ENCODE measurements around the gene ZNF200. TPM values are rescaled to one million over a fixed set of nuclear protein-coding genes. Genes with fewer than 3 reads are reported as not detected.

ZNF200 gene, protein sequence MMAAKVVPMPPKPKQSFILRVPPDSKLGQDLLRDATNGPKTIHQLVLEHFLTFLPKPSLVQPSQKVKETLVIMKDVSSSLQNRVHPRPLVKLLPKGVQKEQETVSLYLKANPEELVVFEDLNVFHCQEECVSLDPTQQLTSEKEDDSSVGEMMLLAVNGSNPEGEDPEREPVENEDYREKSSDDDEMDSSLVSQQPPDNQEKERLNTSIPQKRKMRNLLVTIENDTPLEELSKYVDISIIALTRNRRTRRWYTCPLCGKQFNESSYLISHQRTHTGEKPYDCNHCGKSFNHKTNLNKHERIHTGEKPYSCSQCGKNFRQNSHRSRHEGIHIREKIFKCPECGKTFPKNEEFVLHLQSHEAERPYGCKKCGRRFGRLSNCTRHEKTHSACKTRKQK
- total RNA-seq, result 9.0 and 9.1 TPM in 2 replicates
- long read RNA-seq, full-length matches to known transcripts, result 43 of 50 reads
- long read RNA-seq, partial matches to known transcripts, result 2 of 50 reads
- long read RNA-seq, other reads (novel, unspliced or antisense), result 5 of 50 reads

DNA sequence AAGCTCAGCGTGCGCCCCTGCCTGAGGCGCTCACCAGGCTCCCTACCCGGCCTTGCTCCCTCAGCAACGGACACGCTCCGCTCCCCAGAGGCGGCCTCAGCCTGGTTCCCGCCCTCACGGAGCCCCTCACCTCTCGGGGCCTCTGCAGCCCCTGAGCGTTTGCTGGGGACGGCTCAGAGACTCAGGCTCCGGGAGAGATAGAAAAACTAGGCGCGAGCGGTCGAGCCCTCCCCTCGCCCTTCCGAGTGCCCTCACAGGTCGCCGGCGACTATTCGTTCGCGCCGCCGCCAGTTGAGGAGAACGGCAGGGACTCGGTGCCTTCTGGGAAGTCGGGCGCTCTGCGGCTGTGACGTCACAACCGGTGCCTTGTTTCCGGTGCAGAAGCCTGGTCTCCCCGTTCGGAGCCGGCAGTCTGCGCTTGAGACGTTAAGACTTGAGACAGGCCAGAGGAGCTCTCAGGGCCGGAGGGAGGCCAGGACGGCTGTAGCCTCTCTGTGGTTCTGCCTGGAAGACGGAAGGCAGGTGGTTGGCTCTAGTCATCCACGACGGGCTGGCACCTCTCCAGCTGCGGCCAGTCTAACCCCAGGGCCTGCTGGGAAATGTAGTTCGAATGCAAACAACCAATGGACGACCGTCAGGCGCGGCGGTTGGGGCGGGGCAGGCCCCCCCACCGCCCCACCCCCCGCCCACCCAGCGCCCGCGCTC lies at the start of gene ZNF200:
Gene ZNF200 (minus strand): TSS at position 302 of the 705 bp plus-strand sequence. CDS start 1,403 bp downstream, outside the sequence.
- TF ChIP-seq, protein P1, sequence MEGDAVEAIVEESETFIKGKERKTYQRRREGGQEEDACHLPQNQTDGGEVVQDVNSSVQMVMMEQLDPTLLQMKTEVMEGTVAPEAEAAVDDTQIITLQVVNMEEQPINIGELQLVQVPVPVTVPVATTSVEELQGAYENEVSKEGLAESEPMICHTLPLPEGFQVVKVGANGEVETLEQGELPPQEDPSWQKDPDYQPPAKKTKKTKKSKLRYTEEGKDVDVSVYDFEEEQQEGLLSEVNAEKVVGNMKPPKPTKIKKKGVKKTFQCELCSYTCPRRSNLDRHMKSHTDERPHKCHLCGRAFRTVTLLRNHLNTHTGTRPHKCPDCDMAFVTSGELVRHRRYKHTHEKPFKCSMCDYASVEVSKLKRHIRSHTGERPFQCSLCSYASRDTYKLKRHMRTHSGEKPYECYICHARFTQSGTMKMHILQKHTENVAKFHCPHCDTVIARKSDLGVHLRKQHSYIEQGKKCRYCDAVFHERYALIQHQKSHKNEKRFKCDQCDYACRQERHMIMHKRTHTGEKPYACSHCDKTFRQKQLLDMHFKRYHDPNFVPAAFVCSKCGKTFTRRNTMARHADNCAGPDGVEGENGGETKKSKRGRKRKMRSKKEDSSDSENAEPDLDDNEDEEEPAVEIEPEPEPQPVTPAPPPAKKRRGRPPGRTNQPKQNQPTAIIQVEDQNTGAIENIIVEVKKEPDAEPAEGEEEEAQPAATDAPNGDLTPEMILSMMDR (IDR thresholded peaks at IDR 0.05), result no peak
- Mint-ChIP-seq H3K36me3 (ENCODE audit: unreplicated experiment) (peaks cover 30% of the 10 kb centered on the region), H3K9me3 (ENCODE audit: unreplicated experiment) (peaks cover 25% of the 10 kb centered on the region), H3K4me1 (ENCODE audit: unreplicated experiment) (peaks cover 13% of the 10 kb centered on the region), H3K27me3 (ENCODE audit: unreplicated experiment) (peaks cover 2% of the 10 kb centered on the region), H3K4me3 (ENCODE audit: unreplicated experiment) (peak within 1 kb of the TSS; percentile 94), H3K27ac (ENCODE audit: unreplicated experiment) (peak within 1 kb of the TSS; percentile 99)
- peak; percentile 96 for DNase-seq (ENCODE audit: extremely low spot score, unreplicated experiment)

DNA sequence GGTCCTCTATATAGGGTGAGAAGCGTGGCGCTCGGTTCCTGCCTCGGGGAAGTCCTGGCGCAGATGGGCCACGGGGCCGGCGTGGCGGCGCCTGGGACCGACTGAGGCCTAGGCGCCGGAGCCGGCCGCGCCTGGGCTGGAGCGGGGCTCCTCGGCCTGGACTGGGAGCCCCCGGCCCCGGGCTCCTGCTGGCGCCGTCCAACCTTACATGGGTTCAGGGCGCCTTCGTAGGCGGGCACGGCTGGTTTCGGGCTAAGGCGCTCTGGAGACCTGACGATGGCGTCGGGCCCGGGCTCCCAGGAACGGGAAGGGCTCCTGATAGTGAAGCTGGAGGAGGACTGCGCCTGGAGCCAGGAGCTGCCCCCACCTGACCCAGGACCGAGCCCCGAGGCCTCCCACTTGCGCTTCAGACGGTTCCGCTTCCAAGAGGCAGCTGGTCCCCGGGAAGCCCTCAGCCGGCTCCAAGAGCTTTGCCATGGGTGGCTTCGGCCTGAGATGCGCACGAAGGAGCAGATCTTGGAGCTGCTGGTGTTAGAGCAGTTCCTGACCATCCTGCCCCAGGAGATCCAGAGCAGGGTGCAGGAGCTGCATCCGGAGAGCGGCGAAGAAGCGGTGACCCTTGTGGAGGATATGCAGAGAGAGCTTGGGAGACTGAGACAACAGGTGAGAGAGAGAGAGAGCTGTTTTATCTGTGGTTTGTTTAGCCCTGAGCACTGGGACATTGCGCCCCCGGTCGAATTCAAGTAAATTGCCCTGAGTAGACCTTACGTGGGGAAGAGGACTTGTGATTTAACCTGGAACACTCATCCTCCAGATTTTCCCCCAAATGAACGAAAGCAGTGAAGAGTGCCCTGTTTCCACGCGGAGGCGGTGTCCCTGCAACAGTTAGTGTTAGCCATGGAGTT lies 48.8 kb upstream of the ZNF200 start:
- TF ChIP-seq, protein P1 (IDR thresholded peaks at IDR 0.05), result no peak
- H3K4me3 Mint-ChIP-seq (ENCODE audit: unreplicated experiment), result peak overlapping the region; percentile 94
- no peaks in the 10 kb centered on the region for H3K27me3 Mint-ChIP-seq (ENCODE audit: unreplicated experiment)
- DNase-seq (ENCODE audit: extremely low spot score, unreplicated experiment), result no peak
- peaks cover 16% of the 10 kb centered on the region for H3K9me3 Mint-ChIP-seq (ENCODE audit: unreplicated experiment)
- peaks cover 21% of the 10 kb centered on the region for H3K4me1 Mint-ChIP-seq (ENCODE audit: unreplicated experiment)
- H3K36me3 Mint-ChIP-seq (ENCODE audit: unreplicated experiment), result peaks cover 31% of the 10 kb centered on the region
- H3K27ac Mint-ChIP-seq (ENCODE audit: unreplicated experiment), result peak overlapping the region; percentile 100

DNA sequence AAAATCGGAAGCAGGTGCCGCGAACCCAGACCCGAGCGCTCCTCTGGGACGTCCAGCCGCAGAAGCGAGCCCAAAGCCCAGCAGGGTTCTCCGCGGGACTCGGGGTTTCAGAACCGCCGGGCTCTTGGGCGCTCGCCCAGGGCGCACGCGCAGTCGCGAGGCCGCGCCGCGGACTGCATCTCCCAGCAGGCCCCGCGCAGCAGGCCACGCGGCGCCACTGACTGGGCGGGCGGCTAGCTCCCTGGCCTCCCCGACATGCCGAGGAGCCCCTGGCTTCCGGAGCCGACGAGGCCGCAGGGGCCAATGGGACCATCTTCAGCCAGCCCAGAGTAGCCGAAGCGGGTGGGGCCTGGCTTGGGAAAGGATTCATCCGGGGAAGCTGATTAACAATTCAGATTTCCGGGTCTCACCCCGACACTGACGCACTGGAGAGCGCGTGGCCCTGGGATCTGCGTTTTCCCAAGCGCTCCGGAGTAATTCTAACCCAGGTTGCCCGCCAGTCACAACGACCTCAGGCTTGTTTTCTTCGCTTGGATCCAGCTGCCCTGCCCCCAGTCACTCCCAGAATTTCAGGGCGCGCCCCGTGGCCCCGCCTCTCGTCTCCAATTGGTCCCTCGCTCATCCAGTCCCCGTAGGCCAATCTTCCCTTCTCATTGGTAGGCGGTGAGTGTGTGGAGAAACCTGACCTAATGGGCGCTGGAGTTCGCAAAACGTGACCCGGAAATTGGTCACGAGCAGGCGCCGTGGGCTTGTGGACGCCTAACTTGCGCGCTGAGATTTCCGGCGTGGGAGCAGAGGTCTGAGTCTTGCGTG lies 48.0 kb upstream of the ZNF200 start, which contains the start of gene ZNF263:
Gene ZNF263 (plus strand): TSS at position 762 of the 813 bp plus-strand sequence. CDS start 328 bp downstream, outside the sequence.
- H3K27me3 Mint-ChIP-seq (ENCODE audit: unreplicated experiment), result peaks cover 3% of the 10 kb centered on the region
- DNase-seq (ENCODE audit: extremely low spot score, unreplicated experiment), result peak; percentile 98
- peaks cover 21% of the 10 kb centered on the region for H3K4me1 Mint-ChIP-seq (ENCODE audit: unreplicated experiment)
- peak within 1 kb of the TSS; percentile 100 for H3K27ac Mint-ChIP-seq (ENCODE audit: unreplicated experiment)
- H3K36me3 Mint-ChIP-seq (ENCODE audit: unreplicated experiment), result peaks cover 27% of the 10 kb centered on the region
- TF ChIP-seq, protein P1 (IDR thresholded peaks at IDR 0.05), result no peak
- H3K4me3 Mint-ChIP-seq (ENCODE audit: unreplicated experiment), result peak within 1 kb of the TSS; percentile 94
- H3K9me3 Mint-ChIP-seq (ENCODE audit: unreplicated experiment), result peaks cover 16% of the 10 kb centered on the region

DNA sequence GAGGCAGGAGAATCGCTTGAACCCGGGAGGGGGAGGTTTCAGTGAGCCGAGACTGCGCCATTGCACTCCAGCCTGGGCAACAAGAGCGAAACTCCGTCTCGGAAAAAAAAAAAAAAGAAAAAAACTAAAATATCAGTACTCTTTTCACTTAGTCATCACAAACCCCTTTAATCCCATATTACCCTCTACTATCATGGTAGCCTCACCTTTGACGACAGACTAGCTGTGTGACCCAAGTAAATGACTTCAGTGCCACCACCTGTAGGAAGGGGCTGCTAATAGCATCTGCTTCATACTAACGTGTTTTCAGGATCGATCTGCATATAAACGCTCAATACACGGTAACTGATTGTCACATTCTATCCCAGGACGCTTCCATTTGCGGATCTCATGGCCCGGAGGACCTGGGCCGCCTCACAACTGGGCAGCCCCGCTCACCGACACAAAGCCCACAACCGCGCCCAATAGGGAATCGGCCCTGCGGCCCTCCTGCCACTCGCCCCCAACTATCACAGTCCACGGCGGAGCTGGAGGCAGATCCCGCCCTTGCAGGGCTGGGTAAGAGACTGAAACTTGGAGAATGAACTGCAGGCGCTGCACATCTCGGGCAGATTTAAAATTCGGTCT lies 47.3 kb upstream of the ZNF200 start:
- H3K27ac Mint-ChIP-seq (ENCODE audit: unreplicated experiment), result peak overlapping the region; percentile 100
- TF ChIP-seq, protein P1 (IDR thresholded peaks at IDR 0.05), result no peak
- H3K9me3 Mint-ChIP-seq (ENCODE audit: unreplicated experiment), result peaks cover 11% of the 10 kb centered on the region
- peaks cover 20% of the 10 kb centered on the region for H3K36me3 Mint-ChIP-seq (ENCODE audit: unreplicated experiment)
- peaks cover 3% of the 10 kb centered on the region for H3K27me3 Mint-ChIP-seq (ENCODE audit: unreplicated experiment)
- H3K4me1 Mint-ChIP-seq (ENCODE audit: unreplicated experiment), result peaks cover 21% of the 10 kb centered on the region
- no peak for DNase-seq (ENCODE audit: extremely low spot score, unreplicated experiment)
- H3K4me3 Mint-ChIP-seq (ENCODE audit: unreplicated experiment), result peak overlapping the region; percentile 94
